SK-N-SH treated with all-trans-retinoic acid at 6 μM for 48 hours (cell line): ENCODE measurements around the gene MIA2.

Experiments
- ATAC-seq: fragments of 200-7000 bp; cut with Tn5 transposase; 3 replicates; pipeline ENCODE4 v1.9.1; 2020; ENCODE audit warnings: mild to moderate bottlenecking, moderate library complexity
- ARNTL ChIP-seq: fragments of 450-650 bp; formaldehyde crosslinking; IDR thresholded peaks from 2 replicates; pipeline ENCODE4 v1.5.0; 2020; ENCODE audit warnings: low read depth, mild to moderate bottlenecking, moderate library complexity, borderline replicate concordance
- BACH2 ChIP-seq: fragments of 250-450 bp; sonication (Bioruptor Pico); IDR thresholded peaks from 2 replicates; pipeline ENCODE4 v1.9.0; 2021; ENCODE audit warnings: mild to moderate bottlenecking, borderline replicate concordance
- CSDC2 ChIP-seq: fragments of 250-450 bp; sonication (Bioruptor Pico); IDR thresholded peaks from 2 replicates; pipeline ENCODE4 v1.5.0; 2020; ENCODE audit warnings: mild to moderate bottlenecking, moderate library complexity
- ESRRG ChIP-seq: fragments of 250-450 bp; sonication (Bioruptor Pico); IDR thresholded peaks from 2 replicates; pipeline ENCODE4 v1.6.1; 2021; ENCODE audit warnings: mild to moderate bottlenecking
- GLIS3 ChIP-seq: fragments of 250-450 bp; sonication (Bioruptor Pico); IDR thresholded peaks from 2 replicates; pipeline ENCODE4 v1.5.0; 2020; ENCODE audit warnings: mild to moderate bottlenecking, moderate library complexity
- ISL1 ChIP-seq: fragments of 250-450 bp; sonication (Bioruptor Pico); IDR thresholded peaks from 2 replicates; pipeline ENCODE4 v2.1.2; 2022; ENCODE audit warnings: mild to moderate bottlenecking, moderate library complexity
- OSR1 ChIP-seq: fragments of 250-450 bp; sonication (Bioruptor Pico); IDR thresholded peaks from 2 replicates; pipeline ENCODE4 v1.8.0; 2022; ENCODE audit warnings: moderate library complexity, mild to moderate bottlenecking, inconsistent platforms
- PPARA ChIP-seq: fragments of 250-450 bp; sonication (Bioruptor Pico); IDR thresholded peaks from 2 replicates; pipeline ENCODE4 v1.5.0; 2020; ENCODE audit warnings: mild to moderate bottlenecking, borderline replicate concordance
- RARB ChIP-seq: fragments of 250-450 bp; sonication (Bioruptor Pico); IDR thresholded peaks from 2 replicates; pipeline ENCODE4 v1.8.0; 2021; ENCODE audit warnings: mild to moderate bottlenecking, moderate library complexity
- SNAI2 ChIP-seq: fragments of 250-450 bp; sonication (Bioruptor Pico); IDR thresholded peaks from 2 replicates; pipeline ENCODE4 v1.5.0; 2020; ENCODE audit warnings: mild to moderate bottlenecking, moderate library complexity
- TOX ChIP-seq: fragments of 250-450 bp; sonication (Bioruptor Pico); IDR thresholded peaks from 2 replicates; pipeline ENCODE4 v1.8.0; 2021; ENCODE audit warnings: mild to moderate bottlenecking, moderate library complexity, borderline replicate concordance
- ZC3H10 ChIP-seq: fragments of 250-450 bp; sonication (Bioruptor Pico); IDR thresholded peaks from 2 replicates; pipeline ENCODE4 v1.5.1; 2021; ENCODE audit warnings: mild to moderate bottlenecking, moderate library complexity
- ZFP3 ChIP-seq: fragments of 250-450 bp; sonication (Bioruptor Pico); IDR thresholded peaks from 2 replicates; pipeline ENCODE4 v1.5.0; 2020; ENCODE audit warnings: mild to moderate bottlenecking, moderate library complexity
- ZNF565 ChIP-seq: fragments of 450-650 bp; formaldehyde crosslinking; conservative IDR thresholded peaks from 2 replicates; pipeline ENCODE4 v1.5.0; 2020; ENCODE audit warnings: low read depth, mild to moderate bottlenecking, moderate library complexity
- ZNF70 ChIP-seq: fragments of 450-650 bp; formaldehyde crosslinking; IDR thresholded peaks from 2 replicates; pipeline ENCODE4 v1.5.0; 2020; ENCODE audit warnings: mild to moderate bottlenecking, moderate library complexity
- ZNF8 ChIP-seq: fragments of 450-650 bp; formaldehyde crosslinking; IDR thresholded peaks from 2 replicates; pipeline ENCODE4 v1.5.0; 2020; ENCODE audit warnings: mild to moderate bottlenecking, moderate library complexity
- TF ChIP-seq, protein P1 (sequence below): fragments of 250-450 bp; sonication (Bioruptor Pico); IDR thresholded peaks from 2 replicates; pipeline ENCODE4 v1.5.0; 2020; ENCODE audit warnings: mild to moderate bottlenecking, moderate library complexity
- TF ChIP-seq, protein P2 (sequence below): fragments of 250-450 bp; sonication (Bioruptor Pico); IDR thresholded peaks from 2 replicates; pipeline ENCODE4 v1.8.0; 2021; ENCODE audit warnings: low read depth, mild to moderate bottlenecking, moderate library complexity, borderline replicate concordance
- TF ChIP-seq, protein P3 (sequence below): fragments of 250-450 bp; sonication (Bioruptor Pico); IDR thresholded peaks from 2 replicates; pipeline ENCODE4 v1.8.0; 2020; ENCODE audit warnings: mild to moderate bottlenecking, moderate library complexity, borderline replicate concordance
- TF ChIP-seq, protein P4 (sequence below): fragments of 250-450 bp; sonication (Bioruptor Pico); IDR thresholded peaks from 2 replicates; pipeline ENCODE4 v1.5.1; 2021; ENCODE audit warnings: mild to moderate bottlenecking, moderate library complexity

Gene MIA2

DNA sequence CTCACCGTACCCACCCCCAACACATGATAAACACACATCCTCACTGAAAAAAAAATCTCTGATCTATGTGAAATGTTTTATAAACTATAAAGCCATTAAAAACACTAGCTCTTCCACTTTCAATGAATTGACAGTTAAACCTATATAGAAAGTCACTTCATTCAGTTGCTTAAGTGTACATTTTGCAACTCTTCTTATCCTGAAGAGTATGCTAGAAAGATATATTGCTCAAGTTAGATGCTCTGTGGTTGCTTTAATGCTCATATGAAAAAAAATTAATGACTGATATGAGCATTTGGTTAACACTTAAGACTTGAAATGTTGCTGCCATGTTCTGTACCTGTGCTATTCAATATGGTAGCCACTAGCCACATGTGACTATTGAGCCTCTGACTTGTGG, 21.0 kb upstream of the MIA2 start:
- no peak for TF ChIP-seq ARNTL
- TF ChIP-seq, protein P1, sequence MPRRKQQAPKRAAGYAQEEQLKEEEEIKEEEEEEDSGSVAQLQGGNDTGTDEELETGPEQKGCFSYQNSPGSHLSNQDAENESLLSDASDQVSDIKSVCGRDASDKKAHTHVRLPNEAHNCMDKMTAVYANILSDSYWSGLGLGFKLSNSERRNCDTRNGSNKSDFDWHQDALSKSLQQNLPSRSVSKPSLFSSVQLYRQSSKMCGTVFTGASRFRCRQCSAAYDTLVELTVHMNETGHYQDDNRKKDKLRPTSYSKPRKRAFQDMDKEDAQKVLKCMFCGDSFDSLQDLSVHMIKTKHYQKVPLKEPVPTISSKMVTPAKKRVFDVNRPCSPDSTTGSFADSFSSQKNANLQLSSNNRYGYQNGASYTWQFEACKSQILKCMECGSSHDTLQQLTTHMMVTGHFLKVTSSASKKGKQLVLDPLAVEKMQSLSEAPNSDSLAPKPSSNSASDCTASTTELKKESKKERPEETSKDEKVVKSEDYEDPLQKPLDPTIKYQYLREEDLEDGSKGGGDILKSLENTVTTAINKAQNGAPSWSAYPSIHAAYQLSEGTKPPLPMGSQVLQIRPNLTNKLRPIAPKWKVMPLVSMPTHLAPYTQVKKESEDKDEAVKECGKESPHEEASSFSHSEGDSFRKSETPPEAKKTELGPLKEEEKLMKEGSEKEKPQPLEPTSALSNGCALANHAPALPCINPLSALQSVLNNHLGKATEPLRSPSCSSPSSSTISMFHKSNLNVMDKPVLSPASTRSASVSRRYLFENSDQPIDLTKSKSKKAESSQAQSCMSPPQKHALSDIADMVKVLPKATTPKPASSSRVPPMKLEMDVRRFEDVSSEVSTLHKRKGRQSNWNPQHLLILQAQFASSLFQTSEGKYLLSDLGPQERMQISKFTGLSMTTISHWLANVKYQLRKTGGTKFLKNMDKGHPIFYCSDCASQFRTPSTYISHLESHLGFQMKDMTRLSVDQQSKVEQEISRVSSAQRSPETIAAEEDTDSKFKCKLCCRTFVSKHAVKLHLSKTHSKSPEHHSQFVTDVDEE (CRISPR knock-in tag) = no peak
- TF ChIP-seq ZC3H10 (CRISPR knock-in tag) = no peak
- TF ChIP-seq PPARA (CRISPR knock-in tag) = no peak
- TF ChIP-seq, protein P2, sequence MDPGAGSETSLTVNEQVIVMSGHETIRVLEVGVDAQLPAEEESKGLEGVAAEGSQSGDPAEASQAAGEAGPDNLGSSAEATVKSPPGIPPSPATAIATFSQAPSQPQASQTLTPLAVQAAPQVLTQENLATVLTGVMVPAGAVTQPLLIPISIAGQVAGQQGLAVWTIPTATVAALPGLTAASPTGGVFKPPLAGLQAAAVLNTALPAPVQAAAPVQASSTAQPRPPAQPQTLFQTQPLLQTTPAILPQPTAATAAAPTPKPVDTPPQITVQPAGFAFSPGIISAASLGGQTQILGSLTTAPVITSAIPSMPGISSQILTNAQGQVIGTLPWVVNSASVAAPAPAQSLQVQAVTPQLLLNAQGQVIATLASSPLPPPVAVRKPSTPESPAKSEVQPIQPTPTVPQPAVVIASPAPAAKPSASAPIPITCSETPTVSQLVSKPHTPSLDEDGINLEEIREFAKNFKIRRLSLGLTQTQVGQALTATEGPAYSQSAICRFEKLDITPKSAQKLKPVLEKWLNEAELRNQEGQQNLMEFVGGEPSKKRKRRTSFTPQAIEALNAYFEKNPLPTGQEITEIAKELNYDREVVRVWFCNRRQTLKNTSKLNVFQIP = no peak
- no peak for TF ChIP-seq ISL1 (CRISPR knock-in tag)
- TF ChIP-seq ESRRG = no peak
- TF ChIP-seq ZFP3 (CRISPR knock-in tag) = no peak
- no peak for TF ChIP-seq ZNF70
- no peak for TF ChIP-seq CSDC2 (CRISPR knock-in tag)
- no peak for TF ChIP-seq BACH2 (CRISPR knock-in tag)
- TF ChIP-seq, protein P3, sequence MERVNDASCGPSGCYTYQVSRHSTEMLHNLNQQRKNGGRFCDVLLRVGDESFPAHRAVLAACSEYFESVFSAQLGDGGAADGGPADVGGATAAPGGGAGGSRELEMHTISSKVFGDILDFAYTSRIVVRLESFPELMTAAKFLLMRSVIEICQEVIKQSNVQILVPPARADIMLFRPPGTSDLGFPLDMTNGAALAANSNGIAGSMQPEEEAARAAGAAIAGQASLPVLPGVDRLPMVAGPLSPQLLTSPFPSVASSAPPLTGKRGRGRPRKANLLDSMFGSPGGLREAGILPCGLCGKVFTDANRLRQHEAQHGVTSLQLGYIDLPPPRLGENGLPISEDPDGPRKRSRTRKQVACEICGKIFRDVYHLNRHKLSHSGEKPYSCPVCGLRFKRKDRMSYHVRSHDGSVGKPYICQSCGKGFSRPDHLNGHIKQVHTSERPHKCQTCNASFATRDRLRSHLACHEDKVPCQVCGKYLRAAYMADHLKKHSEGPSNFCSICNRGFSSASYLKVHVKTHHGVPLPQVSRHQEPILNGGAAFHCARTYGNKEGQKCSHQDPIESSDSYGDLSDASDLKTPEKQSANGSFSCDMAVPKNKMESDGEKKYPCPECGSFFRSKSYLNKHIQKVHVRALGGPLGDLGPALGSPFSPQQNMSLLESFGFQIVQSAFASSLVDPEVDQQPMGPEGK (CRISPR knock-in tag) = no peak
- no peak for ATAC-seq

DNA sequence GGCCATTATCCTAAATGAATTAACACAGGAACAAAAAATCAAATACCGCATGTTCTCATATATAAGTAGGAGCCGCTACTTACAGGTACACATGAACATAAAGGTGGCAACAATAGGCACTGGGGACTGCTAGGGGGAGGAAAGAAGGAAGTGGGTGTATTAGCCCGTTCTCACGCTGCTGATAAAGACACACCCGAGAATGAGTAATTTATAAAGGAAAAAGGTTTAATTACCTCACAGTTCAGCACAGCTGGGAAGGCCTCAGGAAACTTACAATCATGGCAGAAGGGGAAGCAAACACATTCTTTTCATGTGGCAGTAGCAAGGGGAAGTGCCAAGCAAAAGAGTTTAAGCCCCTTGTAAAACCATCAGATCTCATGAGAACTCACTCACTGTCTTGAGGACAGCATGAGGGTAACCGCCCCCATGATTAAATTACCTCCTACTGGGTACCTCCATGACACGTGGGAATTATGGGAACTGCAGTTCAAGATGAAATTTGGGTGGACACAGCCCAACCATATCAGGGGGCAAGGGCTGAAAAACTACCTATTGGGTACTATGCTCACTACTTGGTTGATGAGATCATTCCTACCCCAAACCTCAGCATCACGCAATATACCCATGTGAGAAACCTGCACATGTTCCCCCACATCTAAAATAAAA, 16.4 kb upstream of the MIA2 start:
- ATAC-seq = no peak
- TF ChIP-seq ZNF565 (CRISPR knock-in tag) (no peak), ESRRG (no peak), ARNTL (no peak), RARB (no peak), CSDC2 (CRISPR knock-in tag) (no peak), BACH2 (CRISPR knock-in tag) (no peak), ZNF70 (no peak), ISL1 (CRISPR knock-in tag) (no peak), TOX (CRISPR knock-in tag) (no peak)
- TF ChIP-seq, protein P3 (CRISPR knock-in tag) = no peak
- TF ChIP-seq, protein P2 = no peak

DNA sequence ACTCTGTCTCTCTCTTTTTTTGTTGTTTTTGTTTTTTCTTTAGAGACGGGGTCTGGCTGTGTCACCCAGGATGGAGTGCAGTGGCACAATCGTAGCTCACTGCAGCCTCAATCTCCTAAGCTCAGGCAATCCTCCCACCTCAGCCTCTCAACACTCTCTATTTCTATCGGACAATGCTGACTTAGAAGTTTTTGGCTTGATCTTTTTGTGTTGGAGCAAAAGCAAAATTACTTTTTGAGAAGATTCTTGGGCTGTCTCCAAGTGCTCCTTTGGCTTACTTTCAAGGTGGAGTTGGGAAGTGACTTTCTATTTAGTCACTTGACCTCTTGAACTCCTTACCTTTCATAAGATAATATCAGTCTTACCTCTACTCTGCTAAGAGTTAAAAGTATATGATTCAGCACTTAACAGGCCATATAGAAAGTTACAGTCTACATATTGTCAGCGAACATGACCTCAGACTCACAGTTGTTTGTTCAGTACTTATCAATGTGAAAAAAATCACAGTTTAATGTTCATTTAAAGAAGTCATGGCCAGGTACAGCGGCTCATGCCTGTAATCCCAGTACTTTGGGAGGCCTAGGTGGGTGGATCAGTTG, 15.4 kb upstream of the MIA2 start:
- TF ChIP-seq BACH2 (CRISPR knock-in tag) = no peak
- TF ChIP-seq PPARA (CRISPR knock-in tag) = no peak
- TF ChIP-seq ZFP3 (CRISPR knock-in tag) = no peak
- no peak for TF ChIP-seq ZNF8
- no peak for TF ChIP-seq ARNTL
- ATAC-seq = peak; percentile 21; the same call in 1 of the 3 replicates

DNA sequence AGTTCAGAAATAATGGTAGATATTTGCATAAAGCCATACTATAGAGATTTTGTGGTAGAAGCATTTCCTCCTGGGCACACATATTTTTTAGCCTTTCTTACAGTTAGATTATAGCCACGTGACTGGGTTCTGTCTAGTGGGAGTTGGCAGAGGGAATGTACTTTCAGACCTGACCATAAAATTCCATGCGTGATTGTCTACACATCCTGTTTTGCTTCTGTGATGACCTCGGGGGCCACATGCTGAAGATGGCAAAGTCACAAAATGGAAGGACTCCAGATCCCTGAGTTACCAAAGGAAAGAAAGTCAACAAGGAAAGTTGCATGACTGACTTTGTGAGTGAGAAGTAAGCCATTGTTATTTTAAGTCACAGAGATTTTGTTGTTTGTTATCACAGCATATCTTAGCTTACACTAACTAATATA, 14.6 kb upstream of the MIA2 start:
- no peak for ATAC-seq
- TF ChIP-seq ESRRG (no peak), BACH2 (CRISPR knock-in tag) (no peak), ZNF70 (no peak), ISL1 (CRISPR knock-in tag) (no peak), ZC3H10 (CRISPR knock-in tag) (no peak), ARNTL (no peak), PPARA (CRISPR knock-in tag) (no peak), SNAI2 (CRISPR knock-in tag) (no peak), GLIS3 (CRISPR knock-in tag) (no peak), CSDC2 (CRISPR knock-in tag) (no peak), OSR1 (CRISPR knock-in tag) (no peak)
- TF ChIP-seq, protein P4, sequence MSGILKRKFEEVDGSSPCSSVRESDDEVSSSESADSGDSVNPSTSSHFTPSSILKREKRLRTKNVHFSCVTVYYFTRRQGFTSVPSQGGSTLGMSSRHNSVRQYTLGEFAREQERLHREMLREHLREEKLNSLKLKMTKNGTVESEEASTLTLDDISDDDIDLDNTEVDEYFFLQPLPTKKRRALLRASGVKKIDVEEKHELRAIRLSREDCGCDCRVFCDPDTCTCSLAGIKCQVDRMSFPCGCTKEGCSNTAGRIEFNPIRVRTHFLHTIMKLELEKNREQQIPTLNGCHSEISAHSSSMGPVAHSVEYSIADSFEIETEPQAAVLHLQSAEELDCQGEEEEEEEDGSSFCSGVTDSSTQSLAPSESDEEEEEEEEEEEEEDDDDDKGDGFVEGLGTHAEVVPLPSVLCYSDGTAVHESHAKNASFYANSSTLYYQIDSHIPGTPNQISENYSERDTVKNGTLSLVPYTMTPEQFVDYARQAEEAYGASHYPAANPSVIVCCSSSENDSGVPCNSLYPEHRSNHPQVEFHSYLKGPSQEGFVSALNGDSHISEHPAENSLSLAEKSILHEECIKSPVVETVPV = no peak
- TF ChIP-seq, protein P2 = no peak
